ENCODE measurements around the gene FANCD2OS. TPM values are rescaled to one million over a fixed set of nuclear protein-coding genes. Genes with fewer than 3 reads are reported as not detected.

Gene FANCD2OS
- total and polyA plus RNA-seq, 4 donors, result not detected

DNA sequence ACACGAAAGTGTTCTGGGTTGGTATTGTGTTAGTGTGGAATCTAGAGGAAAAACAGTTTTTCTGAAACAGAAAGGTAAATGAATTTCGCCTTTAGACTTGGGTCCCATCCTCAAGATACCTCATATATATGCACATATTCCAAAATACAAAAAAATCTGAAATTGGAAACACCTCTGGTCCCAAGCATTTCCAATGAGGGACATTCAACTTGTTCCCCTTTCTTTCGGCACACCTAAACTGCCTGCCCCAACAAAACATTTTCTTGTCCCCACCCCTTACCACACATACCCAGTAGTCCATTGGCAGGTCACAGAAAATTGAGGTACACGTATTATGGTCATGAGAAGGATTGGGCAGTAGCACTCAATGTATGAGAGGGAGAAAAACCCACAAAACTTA is 47.6 kb upstream of the FANCD2OS start (continued):
- TF ChIP-seq, protein P1, sequence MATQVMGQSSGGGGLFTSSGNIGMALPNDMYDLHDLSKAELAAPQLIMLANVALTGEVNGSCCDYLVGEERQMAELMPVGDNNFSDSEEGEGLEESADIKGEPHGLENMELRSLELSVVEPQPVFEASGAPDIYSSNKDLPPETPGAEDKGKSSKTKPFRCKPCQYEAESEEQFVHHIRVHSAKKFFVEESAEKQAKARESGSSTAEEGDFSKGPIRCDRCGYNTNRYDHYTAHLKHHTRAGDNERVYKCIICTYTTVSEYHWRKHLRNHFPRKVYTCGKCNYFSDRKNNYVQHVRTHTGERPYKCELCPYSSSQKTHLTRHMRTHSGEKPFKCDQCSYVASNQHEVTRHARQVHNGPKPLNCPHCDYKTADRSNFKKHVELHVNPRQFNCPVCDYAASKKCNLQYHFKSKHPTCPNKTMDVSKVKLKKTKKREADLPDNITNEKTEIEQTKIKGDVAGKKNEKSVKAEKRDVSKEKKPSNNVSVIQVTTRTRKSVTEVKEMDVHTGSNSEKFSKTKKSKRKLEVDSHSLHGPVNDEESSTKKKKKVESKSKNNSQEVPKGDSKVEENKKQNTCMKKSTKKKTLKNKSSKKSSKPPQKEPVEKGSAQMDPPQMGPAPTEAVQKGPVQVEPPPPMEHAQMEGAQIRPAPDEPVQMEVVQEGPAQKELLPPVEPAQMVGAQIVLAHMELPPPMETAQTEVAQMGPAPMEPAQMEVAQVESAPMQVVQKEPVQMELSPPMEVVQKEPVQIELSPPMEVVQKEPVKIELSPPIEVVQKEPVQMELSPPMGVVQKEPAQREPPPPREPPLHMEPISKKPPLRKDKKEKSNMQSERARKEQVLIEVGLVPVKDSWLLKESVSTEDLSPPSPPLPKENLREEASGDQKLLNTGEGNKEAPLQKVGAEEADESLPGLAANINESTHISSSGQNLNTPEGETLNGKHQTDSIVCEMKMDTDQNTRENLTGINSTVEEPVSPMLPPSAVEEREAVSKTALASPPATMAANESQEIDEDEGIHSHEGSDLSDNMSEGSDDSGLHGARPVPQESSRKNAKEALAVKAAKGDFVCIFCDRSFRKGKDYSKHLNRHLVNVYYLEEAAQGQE (IDR thresholded peaks at IDR 0.05), result no peak
- TF ChIP-seq EGR1 (IDR thresholded peaks at IDR 0.05; ENCODE audit: low read depth in 2 of 2) (no peak), SP1 (IDR thresholded peaks at IDR 0.05) (no peak)

DNA sequence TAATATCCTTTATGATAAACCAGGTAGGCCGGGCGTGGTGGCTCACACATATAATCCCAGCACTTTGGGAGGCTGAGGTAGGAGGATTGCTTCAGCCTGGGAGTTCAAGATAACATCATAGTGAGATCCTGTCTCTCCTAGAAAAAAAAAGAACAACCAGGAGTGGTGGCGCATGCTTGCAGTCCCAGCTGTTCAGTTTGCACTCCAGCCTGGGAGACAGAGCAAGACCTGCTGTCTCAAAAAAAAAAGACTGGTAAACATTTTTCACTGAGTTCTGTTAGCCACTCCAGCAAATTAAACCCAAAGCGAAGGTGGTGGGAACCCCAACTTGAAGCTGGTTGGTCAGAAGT is 47.0 kb upstream of the FANCD2OS start:
- DNase-seq (ENCODE audit: low spot score), result no peak
- TF ChIP-seq, protein P1 (IDR thresholded peaks at IDR 0.05), result no peak
- TF ChIP-seq GABPA (IDR thresholded peaks at IDR 0.05 in 1 of 2, conservative IDR thresholded peaks at IDR 0.05 in 1 of 2) (no peak), SP1 (IDR thresholded peaks at IDR 0.05) (no peak), RAD21 (IDR thresholded peaks at IDR 0.05) (no peak), YY1 (IDR thresholded peaks at IDR 0.05) (no peak), NR2F2 (IDR thresholded peaks at IDR 0.05) (no peak), HNF4G (IDR thresholded peaks at IDR 0.05) (no peak), JUND (IDR thresholded peaks at IDR 0.05) (no peak), FOXA2 (IDR thresholded peaks at IDR 0.05) (no peak), TAF1 (conservative IDR thresholded peaks at IDR 0.05) (no peak), FOXA1 (IDR thresholded peaks at IDR 0.05) (no peak), RXRA (IDR thresholded peaks at IDR 0.05) (no peak), HNF4A (conservative IDR thresholded peaks at IDR 0.05) (no peak), EGR1 (IDR thresholded peaks at IDR 0.05; ENCODE audit: low read depth in 2 of 2) (no peak)
- TF ChIP-seq, protein P2, sequence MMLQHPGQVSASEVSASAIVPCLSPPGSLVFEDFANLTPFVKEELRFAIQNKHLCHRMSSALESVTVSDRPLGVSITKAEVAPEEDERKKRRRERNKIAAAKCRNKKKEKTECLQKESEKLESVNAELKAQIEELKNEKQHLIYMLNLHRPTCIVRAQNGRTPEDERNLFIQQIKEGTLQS (IDR thresholded peaks at IDR 0.05), result no peak
- TF ChIP-seq, protein P3, sequence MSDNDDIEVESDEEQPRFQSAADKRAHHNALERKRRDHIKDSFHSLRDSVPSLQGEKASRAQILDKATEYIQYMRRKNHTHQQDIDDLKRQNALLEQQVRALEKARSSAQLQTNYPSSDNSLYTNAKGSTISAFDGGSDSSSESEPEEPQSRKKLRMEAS (IDR thresholded peaks at IDR 0.05), result no peak
- TF ChIP-seq, protein P4, sequence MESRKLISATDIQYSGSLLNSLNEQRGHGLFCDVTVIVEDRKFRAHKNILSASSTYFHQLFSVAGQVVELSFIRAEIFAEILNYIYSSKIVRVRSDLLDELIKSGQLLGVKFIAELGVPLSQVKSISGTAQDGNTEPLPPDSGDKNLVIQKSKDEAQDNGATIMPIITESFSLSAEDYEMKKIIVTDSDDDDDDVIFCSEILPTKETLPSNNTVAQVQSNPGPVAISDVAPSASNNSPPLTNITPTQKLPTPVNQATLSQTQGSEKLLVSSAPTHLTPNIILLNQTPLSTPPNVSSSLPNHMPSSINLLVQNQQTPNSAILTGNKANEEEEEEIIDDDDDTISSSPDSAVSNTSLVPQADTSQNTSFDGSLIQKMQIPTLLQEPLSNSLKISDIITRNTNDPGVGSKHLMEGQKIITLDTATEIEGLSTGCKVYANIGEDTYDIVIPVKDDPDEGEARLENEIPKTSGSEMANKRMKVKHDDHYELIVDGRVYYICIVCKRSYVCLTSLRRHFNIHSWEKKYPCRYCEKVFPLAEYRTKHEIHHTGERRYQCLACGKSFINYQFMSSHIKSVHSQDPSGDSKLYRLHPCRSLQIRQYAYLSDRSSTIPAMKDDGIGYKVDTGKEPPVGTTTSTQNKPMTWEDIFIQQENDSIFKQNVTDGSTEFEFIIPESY (IDR thresholded peaks at IDR 0.05), result no peak
- TF ChIP-seq, protein P5, sequence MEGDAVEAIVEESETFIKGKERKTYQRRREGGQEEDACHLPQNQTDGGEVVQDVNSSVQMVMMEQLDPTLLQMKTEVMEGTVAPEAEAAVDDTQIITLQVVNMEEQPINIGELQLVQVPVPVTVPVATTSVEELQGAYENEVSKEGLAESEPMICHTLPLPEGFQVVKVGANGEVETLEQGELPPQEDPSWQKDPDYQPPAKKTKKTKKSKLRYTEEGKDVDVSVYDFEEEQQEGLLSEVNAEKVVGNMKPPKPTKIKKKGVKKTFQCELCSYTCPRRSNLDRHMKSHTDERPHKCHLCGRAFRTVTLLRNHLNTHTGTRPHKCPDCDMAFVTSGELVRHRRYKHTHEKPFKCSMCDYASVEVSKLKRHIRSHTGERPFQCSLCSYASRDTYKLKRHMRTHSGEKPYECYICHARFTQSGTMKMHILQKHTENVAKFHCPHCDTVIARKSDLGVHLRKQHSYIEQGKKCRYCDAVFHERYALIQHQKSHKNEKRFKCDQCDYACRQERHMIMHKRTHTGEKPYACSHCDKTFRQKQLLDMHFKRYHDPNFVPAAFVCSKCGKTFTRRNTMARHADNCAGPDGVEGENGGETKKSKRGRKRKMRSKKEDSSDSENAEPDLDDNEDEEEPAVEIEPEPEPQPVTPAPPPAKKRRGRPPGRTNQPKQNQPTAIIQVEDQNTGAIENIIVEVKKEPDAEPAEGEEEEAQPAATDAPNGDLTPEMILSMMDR (IDR thresholded peaks at IDR 0.05; ENCODE audit: low read depth, low read length, missing input control), result no peak
- Histone ChIP-seq H3K9ac (ENCODE audit: low read depth in 1 of 2, low read length in 2 of 2) (no peak overlapping the region), H3K4me1 (ENCODE audit: control insufficient read depth in 4 of 4, insufficient read depth in 4 of 4, low read length in 3 of 4) (no peaks in the 10 kb centered on the region), H3K9me3 (ENCODE audit: control insufficient read depth in 4 of 4, low read length in 3 of 4) (no peaks in the 10 kb centered on the region), H3K36me3 (ENCODE audit: control insufficient read depth in 4 of 4, insufficient read depth in 3 of 4, low read depth in 1 of 4, low read length in 3 of 4) (peaks cover 8 to 23% (median 14%) of the 10 kb centered on the region in 4 donors), H3K4me3 (ENCODE audit: low read depth in 1 of 3, low read length in 3 of 3) (no peak overlapping the region), H3K27ac (ENCODE audit: low read depth in 1 of 2, low read length in 2 of 2) (no peak overlapping the region), H3K27me3 (ENCODE audit: control insufficient read depth in 4 of 4, insufficient read depth in 4 of 4, low read length in 3 of 4) (no peaks in the 10 kb centered on the region)
- 95% methylated on average over 4 of the region's 4 CpGs for WGBS
